ENCODE measurements around the gene XPO1. TPM values are rescaled to one million over a fixed set of nuclear protein-coding genes. Genes with fewer than 3 reads are reported as not detected.
A peak's percentile ranks its signal among the peaks of the same experiment; 100 is the strongest.
"Not testable (repeated sequence)": the region's sequence is repeated elsewhere in the genome, so short reads cannot be mapped to it uniquely, and the experiment has no call there.

The XPO1 gene
- total RNA-seq, 1 experiment from 2014 or later: 436 TPM

- no peaks in the 10 kb centered on the region; the same call in 1 of the 2 replicates for H3K27me3 ChIP-seq
- no peak overlapping the region for H3K27ac ChIP-seq
- no peaks in the 10 kb centered on the region for H3K9me3 ChIP-seq (replicated peaks)
- DNase-seq: no peak
- no peak overlapping the region for H3K4me3 ChIP-seq
- H3K36me3 ChIP-seq: no peaks in the 10 kb centered on the region
- H3K4me1 ChIP-seq: 0 out of 2 replicates have a peak, but pooled peaks cover 5% of the 10 kb centered on the region
Observed at GRCh38 chr2:61543062-61543461, 4.9 kb upstream of the XPO1 start.

DNA sequence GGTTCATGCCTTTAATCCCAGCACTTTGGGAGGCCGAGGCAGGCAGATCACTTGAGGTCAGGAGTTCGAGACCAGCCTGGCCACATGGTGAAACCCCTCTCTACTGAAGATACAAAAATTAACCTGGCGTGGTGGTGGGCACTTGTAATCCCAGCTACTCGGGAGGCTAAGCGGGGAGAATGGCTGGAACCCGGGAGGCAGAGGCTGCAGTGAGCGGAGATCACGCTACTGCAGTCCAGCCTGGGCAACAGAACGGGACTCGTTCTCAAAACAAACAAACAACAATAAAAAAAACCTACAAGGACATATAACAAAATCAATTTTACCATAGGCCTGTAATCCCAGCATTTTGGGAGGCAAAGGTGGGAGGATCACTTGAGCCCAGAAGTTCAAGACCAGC lies 2.0 kb upstream of the XPO1 start:
- H3K27me3 ChIP-seq; H3K9me3 ChIP-seq (replicated peaks); H3K4me3 ChIP-seq; H3K4me1 ChIP-seq; H3K27ac ChIP-seq; H3K36me3 ChIP-seq; DNase-seq: not testable (repeated sequence)

DNA sequence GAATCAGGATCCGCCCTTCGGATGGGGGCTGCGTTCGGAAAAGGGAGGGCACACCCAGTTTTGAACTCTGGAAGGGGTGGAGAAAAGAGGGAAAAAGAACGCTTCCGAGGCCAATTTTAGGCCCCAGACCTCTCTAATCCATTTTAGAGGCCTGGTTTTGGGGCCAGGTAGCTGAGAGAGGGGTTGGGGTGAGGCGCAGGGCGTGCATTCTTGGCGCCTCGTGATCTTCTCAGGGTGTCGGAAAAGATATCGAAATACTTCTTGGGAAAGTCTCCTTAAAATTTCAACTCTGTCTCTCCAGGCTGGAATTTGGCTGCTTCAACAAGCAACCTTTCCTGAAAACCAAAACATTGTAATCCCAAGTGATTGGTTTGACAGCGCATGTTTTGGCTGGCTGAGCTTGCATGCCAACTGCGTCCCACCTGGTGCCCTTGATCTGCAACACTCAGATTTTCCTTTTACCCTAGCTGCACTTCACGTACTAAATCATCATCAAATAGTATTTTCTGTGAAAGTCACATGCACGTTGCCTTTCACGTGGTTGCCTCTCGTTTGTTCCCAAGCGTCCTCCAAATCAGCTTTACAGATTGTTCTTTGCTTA lies 864 bp upstream of the XPO1 start:
- Histone ChIP-seq H3K9me3 (replicated peaks) (no peaks in the 10 kb centered on the region), H3K36me3 (peaks cover 3% of the 10 kb centered on the region; the same call in 1 of the 2 replicates), H3K27me3 (no peaks in the 10 kb centered on the region), H3K4me3 (peak overlapping the region; percentile 91), H3K4me1 (peaks cover 8% of the 10 kb centered on the region; the same call in 1 of the 2 replicates), H3K27ac (peak overlapping the region; percentile 93)
- DNase-seq: peak; percentile 34 to 60

DNA sequence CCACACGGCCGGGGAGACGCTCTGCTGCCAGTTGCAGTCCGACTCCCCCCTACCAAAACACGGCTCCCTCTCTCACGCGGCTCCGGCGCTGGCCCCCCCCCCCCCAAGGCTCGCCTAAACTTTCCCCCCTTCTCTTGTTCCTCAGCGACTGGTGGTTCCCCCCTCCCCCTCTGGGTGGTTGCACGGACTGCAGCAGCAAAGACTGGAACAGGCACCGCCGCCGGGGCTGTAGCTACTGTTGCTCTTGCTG lies 281 bp downstream of the XPO1 start:
- Histone ChIP-seq H3K27ac (peak overlapping the region; percentile 93), H3K4me1 (peaks cover 11% of the 10 kb centered on the region; the same call in 1 of the 2 replicates), H3K27me3 (no peaks in the 10 kb centered on the region), H3K4me3 (peak overlapping the region; percentile 91), H3K36me3 (peaks cover 14% of the 10 kb centered on the region), H3K9me3 (replicated peaks) (no peaks in the 10 kb centered on the region)
- no peak for DNase-seq

- Histone ChIP-seq H3K27ac (peak overlapping the region; percentile 93), H3K4me3 (peak overlapping the region; percentile 91), H3K36me3 (peaks cover 16% of the 10 kb centered on the region), H3K9me3 (replicated peaks) (no peaks in the 10 kb centered on the region), H3K27me3 (no peaks in the 10 kb centered on the region), H3K4me1 (peaks cover 11% of the 10 kb centered on the region; the same call in 1 of the 2 replicates)
- no peak for DNase-seq
Observed at GRCh38 chr2:61537277-61537949, 743 bp downstream of the XPO1 start.

GRCh38 chr2:61536572-61537276 lies 1.4 kb downstream of the XPO1 start:
- H3K4me3 ChIP-seq: peak overlapping the region; percentile 91
- no peaks in the 10 kb centered on the region for H3K27me3 ChIP-seq
- H3K36me3 ChIP-seq: peaks cover 21% of the 10 kb centered on the region
- H3K27ac ChIP-seq: peak overlapping the region; percentile 93
- peaks cover 11% of the 10 kb centered on the region; the same call in 1 of the 2 replicates for H3K4me1 ChIP-seq
- peak; percentile 94 to 96 for DNase-seq
- no peaks in the 10 kb centered on the region for H3K9me3 ChIP-seq (replicated peaks)

DNA sequence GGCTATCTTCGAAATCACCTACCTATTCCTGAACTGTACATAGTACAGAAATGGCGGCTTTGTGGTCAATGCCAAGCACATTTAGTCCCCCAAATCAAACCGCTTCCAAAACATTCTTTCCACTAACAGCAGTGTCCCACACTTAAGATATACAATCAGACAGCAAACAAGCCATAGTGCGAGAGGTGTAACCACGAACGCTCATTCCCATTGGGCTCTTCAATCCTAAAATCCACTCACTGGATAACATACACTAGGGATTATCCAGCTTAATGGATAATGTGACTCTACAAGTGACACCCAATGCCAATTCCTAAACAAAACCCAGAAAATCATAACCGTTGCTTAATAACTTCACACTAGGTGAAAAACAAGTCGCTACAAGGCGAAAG lies 2.0 kb downstream of the XPO1 start:
- Histone ChIP-seq H3K9me3 (replicated peaks) (no peaks in the 10 kb centered on the region), H3K27ac (peak overlapping the region; percentile 93), H3K27me3 (no peaks in the 10 kb centered on the region), H3K4me1 (peaks cover 11% of the 10 kb centered on the region; the same call in 1 of the 2 replicates), H3K4me3 (peak overlapping the region; percentile 91), H3K36me3 (peaks cover 27% of the 10 kb centered on the region)
- no peak for DNase-seq

GRCh38 chr2:61535449-61535848 lies 2.7 kb downstream of the XPO1 start:
- DNase-seq: no peak
- H3K27ac ChIP-seq: no peak overlapping the region
- H3K27me3 ChIP-seq: no peaks in the 10 kb centered on the region

DNA sequence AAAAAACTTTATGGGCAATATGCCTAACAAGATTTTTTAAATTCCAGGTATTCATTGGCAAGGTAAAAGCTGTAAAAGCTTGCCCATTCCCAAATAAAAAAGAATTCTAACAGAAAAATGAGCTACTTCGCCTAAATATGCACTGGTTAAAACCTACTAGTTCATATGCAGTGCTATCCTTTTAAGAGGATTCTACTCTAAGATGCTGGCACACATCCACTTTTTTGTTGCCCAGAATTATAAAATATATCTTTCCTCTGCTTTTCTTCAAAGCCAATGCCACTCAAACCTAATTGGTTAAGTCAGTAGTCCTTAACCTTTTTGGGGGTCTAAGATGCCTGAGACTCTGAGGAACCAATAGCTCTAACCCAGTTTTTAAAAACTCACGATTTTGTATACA lies 3.2 kb downstream of the XPO1 start:
- H3K4me1 ChIP-seq: peaks cover 11% of the 10 kb centered on the region; the same call in 1 of the 2 replicates
- H3K36me3 ChIP-seq: peaks cover 33% of the 10 kb centered on the region
- no peaks in the 10 kb centered on the region for H3K27me3 ChIP-seq
- no peaks in the 10 kb centered on the region for H3K9me3 ChIP-seq (replicated peaks)
- H3K4me3 ChIP-seq: peak overlapping the region; percentile 91
- DNase-seq: no peak
- H3K27ac ChIP-seq: no peak overlapping the region

More at GRCh38 chr2:61535449-61535848, 2.7 kb downstream of the XPO1 start:
- H3K4me3 ChIP-seq: peak overlapping the region; percentile 91
- peaks cover 11% of the 10 kb centered on the region; the same call in 1 of the 2 replicates for H3K4me1 ChIP-seq
- peaks cover 29% of the 10 kb centered on the region for H3K36me3 ChIP-seq
- no peaks in the 10 kb centered on the region for H3K9me3 ChIP-seq (replicated peaks)

DNA sequence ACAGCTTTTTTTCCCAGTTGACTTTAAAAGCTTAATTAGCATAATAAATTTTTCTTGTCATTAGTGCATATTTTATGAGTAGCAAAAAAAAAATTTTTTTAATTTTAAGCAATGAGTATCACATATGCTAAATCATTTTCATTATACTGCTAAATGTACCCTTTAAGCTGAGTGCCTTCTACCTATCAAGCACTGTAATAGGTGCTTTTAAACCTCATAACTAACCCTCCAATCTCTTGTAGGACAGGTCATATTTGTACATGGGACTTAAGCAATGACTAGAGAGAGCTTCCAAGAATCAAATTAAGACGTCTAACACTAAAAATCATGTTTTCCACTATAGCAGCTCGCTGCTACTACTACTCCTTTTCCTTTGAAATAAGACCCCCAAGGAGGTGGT lies 7.4 kb downstream of the XPO1 start:
- no peak overlapping the region for H3K4me3 ChIP-seq
- peaks cover 53% of the 10 kb centered on the region for H3K36me3 ChIP-seq
- DNase-seq: no peak
- H3K27ac ChIP-seq: no peak overlapping the region
- peaks cover 7% of the 10 kb centered on the region; the same call in 1 of the 2 replicates for H3K4me1 ChIP-seq
- H3K9me3 ChIP-seq (replicated peaks): no peaks in the 10 kb centered on the region
- H3K27me3 ChIP-seq: no peaks in the 10 kb centered on the region

GRCh38 chr2:61529944-61530735 lies 8.0 kb downstream of the XPO1 start:
- DNase-seq: no peak
- H3K27me3 ChIP-seq: no peaks in the 10 kb centered on the region
- no peaks in the 10 kb centered on the region for H3K9me3 ChIP-seq (replicated peaks)
- no peak overlapping the region for H3K27ac ChIP-seq
- peaks cover 57% of the 10 kb centered on the region for H3K36me3 ChIP-seq
- H3K4me1 ChIP-seq: peaks cover 7% of the 10 kb centered on the region; the same call in 1 of the 2 replicates
- no peak overlapping the region for H3K4me3 ChIP-seq

- no peak overlapping the region for H3K27ac ChIP-seq
- H3K36me3 ChIP-seq: peaks cover 90% of the 10 kb centered on the region
- no peak overlapping the region for H3K4me3 ChIP-seq
- no peak for DNase-seq
- no peaks in the 10 kb centered on the region for H3K9me3 ChIP-seq (replicated peaks)
- H3K4me1 ChIP-seq: no peaks in the 10 kb centered on the region
- H3K27me3 ChIP-seq: no peaks in the 10 kb centered on the region
Observed at GRCh38 chr2:61520261-61520660, 17.9 kb downstream of the XPO1 start.

DNA sequence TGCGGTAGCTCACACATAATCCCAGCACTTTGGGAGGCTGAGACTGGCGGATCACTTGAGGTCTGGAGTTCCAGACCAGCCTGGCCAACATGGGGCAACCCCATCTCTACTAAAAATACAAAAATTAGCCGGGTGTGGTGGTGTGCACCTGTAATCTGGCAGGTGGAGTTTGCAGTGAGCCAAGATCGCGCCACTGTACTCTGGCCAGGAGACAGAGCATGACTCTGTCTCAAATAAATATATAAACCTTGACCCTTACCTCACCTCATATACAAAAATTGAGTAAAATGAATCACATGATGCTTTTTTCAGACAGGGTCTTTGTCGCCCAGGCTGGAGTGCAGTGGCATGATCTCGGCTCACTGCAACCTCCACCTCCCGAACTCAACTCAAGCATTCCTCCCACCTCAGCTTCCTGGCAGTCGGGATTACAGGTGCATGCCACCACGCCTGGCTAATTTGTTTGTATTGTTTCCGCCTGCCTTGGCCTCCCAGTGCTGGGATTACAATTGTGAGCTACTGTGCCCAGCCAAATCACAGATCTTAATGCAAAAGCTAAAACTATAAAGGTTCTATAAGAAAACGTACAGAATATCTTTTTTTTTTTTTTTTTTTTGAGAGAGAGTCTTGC lies 25.3 kb downstream of the XPO1 start:
- peaks cover 94% of the 10 kb centered on the region for H3K36me3 ChIP-seq

More for the DNA sequence above, 25.3 kb downstream of the XPO1 start:
- Histone ChIP-seq H3K27ac (no peak overlapping the region), H3K4me3 (no peak overlapping the region), H3K9me3 (replicated peaks) (no peaks in the 10 kb centered on the region), H3K27me3 (no peaks in the 10 kb centered on the region), H3K4me1 (no peaks in the 10 kb centered on the region)
- DNase-seq: no peak
